Smooth muscle cell (in vitro differentiated cells): Measurements from ENCODE around the gene PRR7. TPM values are rescaled to one million over a fixed set of nuclear protein-coding genes. Genes with fewer than 3 reads are reported as not detected.

Source experiments
- DNase-seq: peaks from one replicate; lab custom pipeline; 2025; ENCODE audit not compliant: unreplicated experiment; lab: John Stamatoyannopoulos, UW
- H2AFZ ChIP-seq: fragments of 200-600 bp; sonication (generic); 2 replicates; pipeline ENCODE4 v1.6.0; 2016; ENCODE audit warnings: antibody characterized with exemption, low read depth, mild to moderate bottlenecking
- H3F3A ChIP-seq: fragments of 200-600 bp; sonication (generic); 2 replicates; pipeline ENCODE4 v1.6.0; 2017; ENCODE audit warnings: antibody characterized with exemption, low read depth
- H3K27ac ChIP-seq: fragments of 200-600 bp; sonication (generic); 2 replicates; pipeline ENCODE4 v1.5.1; 2016; ENCODE audit warnings: low read depth, mild to moderate bottlenecking
- H3K27me3 ChIP-seq: fragments of 200-600 bp; sonication (generic); 2 replicates; pipeline ENCODE4 v1.6.1; 2016; ENCODE audit warnings: low read depth, mild to moderate bottlenecking
- H3K36me3 ChIP-seq: fragments of 200-600 bp; sonication (generic); 2 replicates; pipeline ENCODE4 v1.5.1; 2016; ENCODE audit warnings: low read depth
- H3K4me1 ChIP-seq: fragments of 200-600 bp; sonication (generic); 2 replicates; pipeline ENCODE4 v1.5.1; 2016; ENCODE audit warnings: low read depth
- H3K4me2 ChIP-seq: fragments of 200-600 bp; sonication (generic); 2 replicates; pipeline ENCODE4 v1.6.0; 2016; ENCODE audit warnings: mild to moderate bottlenecking
- H3K4me3 ChIP-seq: fragments of 200-600 bp; sonication (generic); 2 replicates; pipeline ENCODE4 v1.5.1; 2016; ENCODE audit warnings: mild to moderate bottlenecking
- H3K79me2 ChIP-seq: fragments of 200-600 bp; sonication (generic); 2 replicates; pipeline ENCODE4 v1.6.0; 2016; ENCODE audit warnings: low read depth, mild to moderate bottlenecking
- H3K9ac ChIP-seq: fragments of 200-600 bp; sonication (generic); 2 replicates; pipeline ENCODE4 v1.6.0; 2016; ENCODE audit warnings: low read depth
- H3K9me3 ChIP-seq: fragments of 200-600 bp; sonication (generic); replicated peaks from 2 replicates; pipeline ENCODE4 v1.5.1; 2016; ENCODE audit warnings: low read depth
- H4K20me1 ChIP-seq: fragments of 200-600 bp; sonication (generic); 2 replicates; pipeline ENCODE4 v1.6.0; 2016; ENCODE audit warnings: low read depth
- WGBS: methylation state at CpG from one replicate; pipeline ENCODE4 v1.1.7; 2016; ENCODE audit warnings: low lambda C conversion rate; 5-methylcytosine and 5-hydroxymethylcytosine counted together
- polyA plus RNA-seq: library from polyadenylated mRNA; unstranded; fragments of >200 nt; fragmentation: Nextera tagmentation; extraction: Ambion mirVana; gene quantifications from 2 replicates; pipeline ENCODE4 v1.2.1, GENCODE V29; 2016
- total RNA-seq: library from RNA; depleted of rRNA; stranded (reverse); fragments of >200 nt; gene quantifications from 2 replicates; pipeline ENCODE4 v1.2.3, GENCODE V29; 2014
- TF ChIP-seq, protein P1 (sequence below): fragments of 200-600 bp; sonication (generic); IDR thresholded peaks from 2 replicates; pipeline ENCODE4 v1.5.1; 2017; ENCODE audit warnings: borderline replicate concordance, mild to moderate bottlenecking, antibody characterized with exemption; ENCODE audit not compliant: insufficient read depth, poor library complexity, severe bottlenecking

PRR7 gene
- total and polyA plus RNA-seq, 2 experiments from 2014 or later: 6.5 to 31.9 TPM

DNA sequence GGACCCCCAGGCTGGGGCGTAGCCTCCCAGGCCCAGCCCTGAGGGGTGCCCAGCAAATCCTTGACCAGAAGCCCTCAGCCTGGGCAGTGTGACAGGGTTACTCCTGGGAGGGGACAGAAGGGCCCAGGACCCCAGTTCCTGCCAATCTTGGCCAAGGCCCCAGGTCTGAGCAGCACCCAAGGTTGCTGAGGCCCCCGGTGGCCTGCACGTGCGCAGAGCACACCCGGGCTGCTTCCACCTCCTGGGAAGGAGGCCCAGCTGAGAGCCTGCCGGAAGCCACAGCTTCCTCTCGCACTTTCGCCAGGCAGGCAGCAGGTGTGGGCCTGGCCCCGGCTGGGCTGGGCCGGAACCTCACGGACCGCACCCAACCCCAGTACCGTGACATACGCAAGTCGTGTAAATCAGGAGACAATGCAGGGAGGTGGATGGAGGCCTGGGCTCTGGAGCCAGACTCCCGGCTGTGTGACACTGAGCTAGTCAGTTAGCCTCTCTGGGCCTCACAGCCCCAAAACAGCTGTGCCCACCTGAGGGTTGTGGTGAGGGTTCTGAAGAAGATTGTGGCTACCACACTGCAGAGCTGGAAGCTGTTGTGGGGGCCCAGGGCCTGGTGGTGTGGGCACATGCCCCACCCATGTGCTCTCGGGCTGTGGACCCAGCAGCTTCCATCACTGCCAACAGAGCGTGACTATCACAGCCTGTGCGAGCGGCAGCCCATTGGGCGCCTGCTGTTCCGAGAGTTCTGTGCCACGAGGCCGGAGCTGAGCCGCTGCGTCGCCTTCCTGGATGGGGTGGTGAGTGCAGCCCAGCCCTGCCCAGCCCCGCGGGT is 15.1 kb upstream of the PRR7 start:
- peaks cover 22% of the 10 kb centered on the region for H4K20me1 ChIP-seq
- 95% methylated on average over 27 of the region's 29 CpGs for WGBS
- H3K9ac ChIP-seq: no peak overlapping the region
- H3K9me3 ChIP-seq: no peaks in the 10 kb centered on the region
- H3K4me2 ChIP-seq: no peak overlapping the region
- H3K79me2 ChIP-seq: peaks cover 15% of the 10 kb centered on the region
- H3K36me3 ChIP-seq: no peaks in the 10 kb centered on the region
- no peak overlapping the region for H2AFZ ChIP-seq
- no peak overlapping the region for H3K4me3 ChIP-seq
- DNase-seq: no peak
- no peak overlapping the region for H3K27ac ChIP-seq
- H3K4me1 ChIP-seq: peaks cover 7% of the 10 kb centered on the region
- no peaks in the 10 kb centered on the region for H3F3A ChIP-seq
- TF ChIP-seq, protein P1, sequence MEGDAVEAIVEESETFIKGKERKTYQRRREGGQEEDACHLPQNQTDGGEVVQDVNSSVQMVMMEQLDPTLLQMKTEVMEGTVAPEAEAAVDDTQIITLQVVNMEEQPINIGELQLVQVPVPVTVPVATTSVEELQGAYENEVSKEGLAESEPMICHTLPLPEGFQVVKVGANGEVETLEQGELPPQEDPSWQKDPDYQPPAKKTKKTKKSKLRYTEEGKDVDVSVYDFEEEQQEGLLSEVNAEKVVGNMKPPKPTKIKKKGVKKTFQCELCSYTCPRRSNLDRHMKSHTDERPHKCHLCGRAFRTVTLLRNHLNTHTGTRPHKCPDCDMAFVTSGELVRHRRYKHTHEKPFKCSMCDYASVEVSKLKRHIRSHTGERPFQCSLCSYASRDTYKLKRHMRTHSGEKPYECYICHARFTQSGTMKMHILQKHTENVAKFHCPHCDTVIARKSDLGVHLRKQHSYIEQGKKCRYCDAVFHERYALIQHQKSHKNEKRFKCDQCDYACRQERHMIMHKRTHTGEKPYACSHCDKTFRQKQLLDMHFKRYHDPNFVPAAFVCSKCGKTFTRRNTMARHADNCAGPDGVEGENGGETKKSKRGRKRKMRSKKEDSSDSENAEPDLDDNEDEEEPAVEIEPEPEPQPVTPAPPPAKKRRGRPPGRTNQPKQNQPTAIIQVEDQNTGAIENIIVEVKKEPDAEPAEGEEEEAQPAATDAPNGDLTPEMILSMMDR: no peak
- H3K27me3 ChIP-seq: no peaks in the 10 kb centered on the region

DNA sequence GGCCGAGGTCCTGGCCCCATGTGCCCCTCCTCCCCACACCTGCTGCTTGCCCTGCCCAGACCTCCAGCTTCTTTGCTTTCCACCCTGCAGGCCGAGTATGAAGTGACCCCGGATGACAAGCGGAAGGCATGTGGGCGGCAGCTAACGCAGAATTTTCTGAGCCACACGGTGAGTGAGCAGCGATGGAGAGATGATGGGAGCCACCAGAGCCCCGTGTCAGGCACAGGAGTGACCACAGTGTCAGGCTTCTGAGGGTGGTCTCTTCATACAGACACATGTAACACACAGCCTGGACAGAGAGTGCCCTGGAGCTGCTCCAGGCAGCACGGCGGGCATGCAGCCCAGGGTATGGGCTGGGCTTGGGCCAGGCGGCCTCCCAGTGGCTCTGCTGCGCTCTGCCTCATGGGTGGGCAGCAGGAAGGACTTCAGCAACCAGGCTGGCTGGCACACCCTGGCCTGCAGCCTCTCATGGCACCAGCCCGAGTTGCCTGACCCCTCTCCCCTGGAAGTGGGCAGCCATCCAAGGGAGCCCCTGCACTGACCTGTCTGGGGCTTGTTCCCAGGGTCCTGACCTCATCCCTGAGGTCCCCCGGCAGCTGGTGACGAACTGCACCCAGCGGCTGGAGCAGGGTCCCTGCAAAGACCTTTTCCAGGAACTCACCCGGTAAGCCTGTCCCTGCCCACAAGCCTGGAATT is 14.3 kb upstream of the PRR7 start:
- no peaks in the 10 kb centered on the region for H3K9me3 ChIP-seq
- H4K20me1 ChIP-seq: peaks cover 20% of the 10 kb centered on the region
- no peak for DNase-seq
- H3K79me2 ChIP-seq: peaks cover 9% of the 10 kb centered on the region
- H3K9ac ChIP-seq: no peak overlapping the region
- H2AFZ ChIP-seq: no peak overlapping the region
- TF ChIP-seq, protein P1: no peak
- no peaks in the 10 kb centered on the region for H3K27me3 ChIP-seq
- H3K36me3 ChIP-seq: no peaks in the 10 kb centered on the region
- WGBS: 93% methylated on average over 18 of the region's 18 CpGs
- no peak overlapping the region for H3K4me2 ChIP-seq
- H3K4me1 ChIP-seq: peaks cover 6% of the 10 kb centered on the region
- no peaks in the 10 kb centered on the region for H3F3A ChIP-seq
- H3K27ac ChIP-seq: no peak overlapping the region
- H3K4me3 ChIP-seq: no peak overlapping the region

DNA sequence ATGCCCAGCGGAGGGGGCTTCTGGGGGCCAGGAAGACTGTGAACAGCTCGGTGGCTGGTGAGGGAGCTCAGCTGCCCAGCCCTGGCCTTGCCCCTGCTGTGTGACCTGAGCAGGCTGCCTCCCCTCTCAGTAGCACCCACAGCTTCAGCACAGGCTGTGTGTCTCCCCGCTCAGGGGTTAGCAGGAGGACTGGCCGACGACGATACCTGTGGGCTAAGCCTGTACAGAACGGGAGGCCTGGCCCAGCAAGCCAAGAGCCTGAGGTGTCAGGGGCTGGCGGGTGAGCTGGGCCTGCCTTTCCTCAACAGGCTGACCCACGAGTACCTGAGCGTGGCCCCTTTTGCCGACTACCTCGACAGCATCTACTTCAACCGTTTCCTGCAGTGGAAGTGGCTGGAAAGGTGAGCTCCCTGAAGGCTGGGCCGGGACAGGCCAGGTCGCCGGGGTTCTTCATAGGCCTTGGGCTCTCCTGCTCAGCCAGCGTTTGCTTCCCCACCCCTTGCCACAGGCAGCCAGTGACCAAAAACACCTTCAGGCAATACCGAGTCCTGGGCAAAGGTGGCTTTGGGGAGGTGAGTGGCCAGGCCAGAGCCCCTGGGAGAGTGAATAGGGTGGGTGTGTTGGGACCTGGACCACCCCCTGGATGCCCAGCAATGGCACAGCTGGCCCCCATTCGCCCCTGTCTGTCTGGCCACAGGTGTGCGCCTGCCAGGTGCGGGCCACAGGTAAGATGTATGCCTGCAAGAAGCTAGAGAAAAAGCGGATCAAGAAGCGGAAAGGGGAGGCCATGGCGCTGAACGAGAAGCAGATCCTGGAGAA is 13.6 kb upstream of the PRR7 start:
- DNase-seq: no peak
- H3K36me3 ChIP-seq: no peaks in the 10 kb centered on the region
- H3K9me3 ChIP-seq: no peaks in the 10 kb centered on the region
- no peaks in the 10 kb centered on the region for H3F3A ChIP-seq
- H2AFZ ChIP-seq: no peak overlapping the region
- H3K4me2 ChIP-seq: no peak overlapping the region
- no peak overlapping the region for H3K27ac ChIP-seq
- no peaks in the 10 kb centered on the region for H3K4me1 ChIP-seq
- no peak overlapping the region for H3K4me3 ChIP-seq
- no peaks in the 10 kb centered on the region for H3K27me3 ChIP-seq
- H3K79me2 ChIP-seq: peaks cover 3% of the 10 kb centered on the region
- 95% methylated on average over 23 of the region's 25 CpGs for WGBS
- TF ChIP-seq, protein P1: no peak
- no peak overlapping the region for H3K9ac ChIP-seq
- H4K20me1 ChIP-seq: peaks cover 13% of the 10 kb centered on the region
